ENCODE measurements around the gene RIPPLY2. TPM values are rescaled to one million over a fixed set of nuclear protein-coding genes. Genes with fewer than 3 reads are reported as not detected.

The RIPPLY2 gene
- total RNA-seq, 4 donors from 2014 or later = not detected

DNA sequence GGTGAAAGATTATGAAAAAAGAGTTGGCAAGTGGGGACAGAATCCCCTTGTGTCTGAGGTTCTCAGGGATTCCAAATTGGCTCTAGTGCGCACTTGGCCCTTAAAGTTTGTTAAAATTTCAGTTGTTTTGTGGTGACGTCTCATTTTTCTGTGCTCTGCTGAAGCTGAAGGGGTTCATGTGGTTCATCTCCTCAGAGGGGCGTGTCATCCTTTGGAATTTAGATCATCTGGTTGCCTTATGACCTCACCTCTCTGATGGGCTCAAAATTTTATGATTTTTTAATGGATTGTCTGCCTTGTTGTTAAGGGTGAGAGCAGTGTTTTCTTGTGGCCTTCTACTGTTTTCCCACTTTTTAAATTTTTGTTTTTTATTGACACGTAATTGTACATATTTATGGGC lies 26.6 kb downstream of the RIPPLY2 start:
- TF ChIP-seq, protein P1, sequence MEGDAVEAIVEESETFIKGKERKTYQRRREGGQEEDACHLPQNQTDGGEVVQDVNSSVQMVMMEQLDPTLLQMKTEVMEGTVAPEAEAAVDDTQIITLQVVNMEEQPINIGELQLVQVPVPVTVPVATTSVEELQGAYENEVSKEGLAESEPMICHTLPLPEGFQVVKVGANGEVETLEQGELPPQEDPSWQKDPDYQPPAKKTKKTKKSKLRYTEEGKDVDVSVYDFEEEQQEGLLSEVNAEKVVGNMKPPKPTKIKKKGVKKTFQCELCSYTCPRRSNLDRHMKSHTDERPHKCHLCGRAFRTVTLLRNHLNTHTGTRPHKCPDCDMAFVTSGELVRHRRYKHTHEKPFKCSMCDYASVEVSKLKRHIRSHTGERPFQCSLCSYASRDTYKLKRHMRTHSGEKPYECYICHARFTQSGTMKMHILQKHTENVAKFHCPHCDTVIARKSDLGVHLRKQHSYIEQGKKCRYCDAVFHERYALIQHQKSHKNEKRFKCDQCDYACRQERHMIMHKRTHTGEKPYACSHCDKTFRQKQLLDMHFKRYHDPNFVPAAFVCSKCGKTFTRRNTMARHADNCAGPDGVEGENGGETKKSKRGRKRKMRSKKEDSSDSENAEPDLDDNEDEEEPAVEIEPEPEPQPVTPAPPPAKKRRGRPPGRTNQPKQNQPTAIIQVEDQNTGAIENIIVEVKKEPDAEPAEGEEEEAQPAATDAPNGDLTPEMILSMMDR (IDR thresholded peaks at IDR 0.05) = no peak
- no peak for ATAC-seq (ENCODE audit: low FRiP score)
- DNase-seq (ENCODE audit: low spot score) = no peak

DNA sequence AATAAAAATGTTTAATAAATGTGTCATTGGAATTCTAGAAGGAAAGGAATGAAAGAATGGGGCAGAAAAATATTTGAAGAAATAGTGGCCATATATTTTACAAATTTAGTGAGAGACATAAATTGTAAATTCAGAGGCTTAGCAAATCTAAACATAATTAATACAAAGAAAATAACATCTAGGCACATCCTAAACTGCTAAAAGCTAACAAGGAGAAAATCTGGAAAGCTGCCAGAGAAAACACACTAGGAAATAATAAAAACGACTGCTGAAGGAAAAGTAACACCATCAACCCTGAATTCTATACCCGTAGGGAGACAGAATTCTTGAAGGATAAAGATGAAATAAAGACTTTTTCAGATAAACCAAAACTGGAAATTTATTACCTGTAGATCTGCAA lies 30.1 kb downstream of the RIPPLY2 start:
- ATAC-seq (ENCODE audit: low FRiP score) (no peak), DNase-seq (ENCODE audit: low spot score) (no peak)
- TF ChIP-seq, protein P1 (IDR thresholded peaks at IDR 0.05) = no peak

DNA sequence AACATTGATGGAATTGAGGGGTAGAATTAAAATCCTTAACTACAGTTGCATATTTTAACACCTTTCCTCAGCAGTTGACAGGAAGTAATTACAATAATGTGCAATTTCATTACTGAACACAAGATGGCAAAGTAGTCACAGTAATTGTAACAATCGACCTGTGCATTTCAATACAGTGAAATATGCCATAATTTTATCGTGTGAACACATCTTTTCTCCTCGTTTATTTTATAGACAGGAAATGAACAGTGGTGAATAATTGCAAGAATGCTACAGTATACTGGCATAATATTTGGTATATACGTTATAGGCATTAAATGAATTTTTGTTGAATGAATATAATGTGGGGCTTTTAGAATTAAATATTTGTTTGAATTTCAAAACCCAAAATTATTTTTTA lies 31.4 kb downstream of the RIPPLY2 start:
- ATAC-seq (ENCODE audit: low FRiP score) (no peak), DNase-seq (ENCODE audit: low spot score) (no peak)
- TF ChIP-seq, protein P1 (IDR thresholded peaks at IDR 0.05) = no peak

DNA sequence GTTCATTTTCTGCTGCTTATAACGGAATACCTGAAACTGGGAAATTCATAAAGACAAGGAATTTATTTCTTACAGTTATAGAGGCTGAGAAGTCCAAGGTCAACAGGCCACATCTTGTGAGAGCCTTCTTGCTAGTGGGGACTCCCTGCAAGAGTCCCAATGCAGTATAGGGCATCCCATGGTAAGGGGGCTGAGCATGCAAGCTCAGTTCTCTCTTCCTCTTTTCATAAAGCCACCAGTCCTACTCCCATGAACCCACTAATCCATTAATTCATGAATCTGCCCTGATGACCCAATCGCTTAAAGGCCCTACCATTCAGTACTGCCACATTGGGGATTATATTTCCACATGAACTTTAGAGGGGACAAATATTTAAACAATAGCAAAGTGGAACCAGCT lies 32.8 kb downstream of the RIPPLY2 start:
- TF ChIP-seq, protein P1 (IDR thresholded peaks at IDR 0.05) = no peak
- DNase-seq (ENCODE audit: low spot score) (no peak), ATAC-seq (ENCODE audit: low FRiP score) (no peak)

DNA sequence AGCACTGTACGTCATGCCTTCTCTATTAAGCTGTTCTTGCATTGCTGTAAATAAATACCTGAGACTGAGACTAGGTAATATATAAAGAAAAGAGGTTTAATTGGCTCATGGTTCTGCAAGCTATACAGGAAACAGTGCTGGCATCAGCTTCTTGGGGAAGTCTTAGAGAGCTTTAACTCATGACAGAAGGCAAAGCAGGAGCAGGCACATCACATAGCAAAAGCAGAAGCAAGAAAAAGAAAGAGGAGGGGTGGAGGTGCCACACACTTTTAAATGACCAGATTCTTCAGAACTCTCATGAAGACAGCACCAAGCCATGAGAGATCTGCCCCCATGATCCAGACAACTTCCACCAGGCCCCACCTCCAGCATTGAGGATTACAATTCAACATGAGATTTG lies 36.5 kb downstream of the RIPPLY2 start:
- TF ChIP-seq, protein P1 (IDR thresholded peaks at IDR 0.05) = no peak
- no peak for DNase-seq (ENCODE audit: low spot score)
- no peak for ATAC-seq (ENCODE audit: low FRiP score)

DNA sequence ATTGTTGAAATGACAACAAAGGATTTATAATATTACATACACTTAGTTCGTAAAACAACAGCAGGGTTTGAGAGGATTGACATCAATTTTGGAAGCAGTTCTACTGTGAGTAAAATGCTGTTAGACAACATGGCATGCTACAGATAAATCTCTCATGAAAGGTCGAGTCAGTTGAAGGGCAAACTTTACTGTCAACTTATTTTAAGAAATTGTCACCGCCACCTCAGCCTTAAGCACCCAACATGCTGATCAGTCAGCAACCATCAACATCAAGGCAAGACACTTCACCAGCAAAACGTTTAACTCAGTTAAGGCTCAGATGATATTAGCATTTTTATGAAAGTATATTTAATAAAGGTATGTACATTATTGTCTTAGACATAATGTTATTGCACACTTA lies 37.4 kb downstream of the RIPPLY2 start:
- TF ChIP-seq, protein P1 (IDR thresholded peaks at IDR 0.05) = no peak
- ATAC-seq (ENCODE audit: low FRiP score) (no peak), DNase-seq (ENCODE audit: low spot score) (no peak)

DNA sequence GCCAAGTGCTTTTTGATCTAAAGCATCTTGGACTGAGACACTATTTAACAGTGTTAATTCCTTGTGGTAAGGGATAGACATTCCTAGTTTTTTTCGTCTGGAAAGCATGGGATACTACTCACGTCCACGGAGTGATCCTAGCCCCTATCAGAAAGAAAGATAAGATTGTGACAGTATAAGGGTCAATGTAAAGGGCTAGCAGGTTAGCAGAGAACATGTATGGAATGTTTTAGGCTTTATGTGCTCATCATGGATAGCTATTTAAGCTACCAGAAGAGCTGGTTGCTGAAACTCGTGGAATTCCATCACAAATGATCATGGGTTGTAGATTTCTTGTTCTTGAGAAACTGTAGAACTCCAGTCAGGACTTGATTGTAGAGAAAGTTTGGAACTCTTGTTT lies 38.4 kb downstream of the RIPPLY2 start:
- ATAC-seq (ENCODE audit: low FRiP score) = no peak
- DNase-seq (ENCODE audit: low spot score) = no peak
- TF ChIP-seq, protein P1 (IDR thresholded peaks at IDR 0.05) = no peak

Measured in omental fat pad (tissue), 4 donors.